WTC11 (cell line): ENCODE data around the gene SMCR8. TPM values are rescaled to one million over a fixed set of nuclear protein-coding genes. Genes with fewer than 3 reads are reported as not detected.
A peak's percentile ranks its signal among the peaks of the same experiment; 100 is the strongest.

Experiments
- ATAC-seq: fragments of 200-7000 bp; cut with Tn5 transposase; 2 replicates; pipeline ENCODE4 v1.10.0; 2021; ENCODE audit warnings: mild to moderate bottlenecking, moderate library complexity
- CTCF ChIA-PET: fragments of 300-600 bp; sonication (Branson Sonifier 250); formaldehyde crosslinking; loops from one replicate; lab custom pipeline; 2021; ENCODE audit warnings: antibody characterized with exemption; lab: Charles Lee
- POLR2A ChIA-PET: fragments of 350-600 bp; sonication (Branson Sonifier 250); formaldehyde crosslinking; loops from one replicate; lab custom pipeline; 2021; ENCODE audit warnings: antibody characterized with exemption; lab: Charles Lee
- DNase-seq: peaks from one replicate; pipeline ENCODE4 v3.0.0; 2021; ENCODE audit warnings: low spot score
- H3K27ac Mint-ChIP-seq: 2 replicates; pipeline ENCODE4 v1.8.0; 2021; ENCODE audit warnings: mixed read lengths
- H3K27me3 Mint-ChIP-seq: 2 replicates; pipeline ENCODE4 v1.8.0; 2021; ENCODE audit warnings: low read depth, mild to moderate bottlenecking, moderate library complexity, mixed read lengths
- H3K36me3 Mint-ChIP-seq: 2 replicates; pipeline ENCODE4 v1.8.0; 2021; ENCODE audit warnings: mixed read lengths
- H3K4me1 Mint-ChIP-seq: 2 replicates; pipeline ENCODE4 v1.8.0; 2022; ENCODE audit warnings: mixed read lengths
- H3K4me3 Mint-ChIP-seq: 2 replicates; pipeline ENCODE4 v1.8.0; 2021; ENCODE audit warnings: mild to moderate bottlenecking, moderate library complexity, mixed read lengths
- H3K9me3 Mint-ChIP-seq: 2 replicates; pipeline ENCODE4 v1.8.0; 2021; ENCODE audit warnings: mixed read lengths
- ATF2 ChIP-seq: sonication (generic); formaldehyde crosslinking; IDR thresholded peaks from 2 replicates; pipeline ENCODE4 v1.8.1; 2022; ENCODE audit warnings: low read depth, missing genetic modification reagents, borderline replicate concordance
- ATF6 ChIP-seq: sonication (generic); formaldehyde crosslinking; IDR thresholded peaks from 2 replicates; pipeline ENCODE4 v1.8.1; 2023; ENCODE audit warnings: mild to moderate bottlenecking, missing genetic modification reagents
- CDX4 ChIP-seq: fragments of 250-450 bp; sonication (Bioruptor Pico); IDR thresholded peaks from 2 replicates; pipeline ENCODE4 v1.9.0; 2021; ENCODE audit warnings: moderate library complexity, mild to moderate bottlenecking, inconsistent platforms, borderline replicate concordance
- CREB1 ChIP-seq: sonication (generic); formaldehyde crosslinking; IDR thresholded peaks from 2 replicates; pipeline ENCODE4 v1.8.0; 2023; ENCODE audit warnings: mild to moderate bottlenecking, missing genetic modification reagents
- E2F5 ChIP-seq: sonication (generic); formaldehyde crosslinking; IDR thresholded peaks from 2 replicates; pipeline ENCODE4 v1.8.1; 2022; ENCODE audit warnings: mild to moderate bottlenecking, moderate library complexity, missing genetic modification reagents
- FOXK1 ChIP-seq: sonication (generic); formaldehyde crosslinking; IDR thresholded peaks from 2 replicates; pipeline ENCODE4 v1.8.0; 2022; ENCODE audit warnings: mild to moderate bottlenecking, moderate library complexity, missing genetic modification reagents
- FOXP1 ChIP-seq: sonication (generic); formaldehyde crosslinking; IDR thresholded peaks from 2 replicates; pipeline ENCODE4 v1.8.0; 2022; ENCODE audit warnings: missing genetic modification reagents, mild to moderate bottlenecking, moderate library complexity, borderline replicate concordance
- FOXP4 ChIP-seq: sonication (generic); formaldehyde crosslinking; IDR thresholded peaks from 2 replicates; pipeline ENCODE4 v1.8.0; 2022; ENCODE audit warnings: mild to moderate bottlenecking, missing genetic modification reagents
- JAZF1 ChIP-seq: fragments of 250-450 bp; sonication (Bioruptor Pico); IDR thresholded peaks from 2 replicates; pipeline ENCODE4 v1.9.0; 2021; ENCODE audit warnings: moderate library complexity, mild to moderate bottlenecking, inconsistent platforms
- NR3C1 ChIP-seq: sonication (generic); formaldehyde crosslinking; conservative IDR thresholded peaks from 2 replicates; pipeline ENCODE4 v1.8.1; 2023; ENCODE audit warnings: low read depth, mild to moderate bottlenecking, missing genetic modification reagents
- RELA ChIP-seq: sonication (generic); formaldehyde crosslinking; IDR thresholded peaks from 2 replicates; pipeline ENCODE4 v1.8.1; 2022; ENCODE audit warnings: missing genetic modification reagents, mild to moderate bottlenecking, borderline replicate concordance
- TP53 ChIP-seq: sonication (generic); formaldehyde crosslinking; IDR thresholded peaks from 2 replicates; pipeline ENCODE4 v1.8.1; 2023; ENCODE audit warnings: mild to moderate bottlenecking, missing genetic modification reagents
- ZBTB21 ChIP-seq: sonication (generic); formaldehyde crosslinking; IDR thresholded peaks from 2 replicates; pipeline ENCODE4 v1.8.1; 2023; ENCODE audit warnings: mild to moderate bottlenecking, missing genetic modification reagents, borderline replicate concordance
- ZBTB43 ChIP-seq: sonication (generic); formaldehyde crosslinking; IDR thresholded peaks from 2 replicates; pipeline ENCODE4 v1.8.1; 2023; ENCODE audit warnings: mild to moderate bottlenecking, missing genetic modification reagents
- ZMAT4 ChIP-seq: fragments of 250-450 bp; sonication (Bioruptor Pico); IDR thresholded peaks from 2 replicates; pipeline ENCODE4 v1.9.0; 2021; ENCODE audit warnings: mild to moderate bottlenecking
- ZNF416 ChIP-seq: fragments of 250-450 bp; sonication (Bioruptor Pico); IDR thresholded peaks from 2 replicates; pipeline ENCODE4 v1.9.0; 2021; ENCODE audit warnings: mild to moderate bottlenecking, inconsistent platforms
- ZNF671 ChIP-seq: fragments of 250-450 bp; sonication (Bioruptor Pico); IDR thresholded peaks from 2 replicates; pipeline ENCODE4 v1.8.0; 2021; ENCODE audit warnings: mild to moderate bottlenecking
- ZSCAN18 ChIP-seq: fragments of 250-450 bp; sonication (Bioruptor Pico); IDR thresholded peaks from 2 replicates; pipeline ENCODE4 v2.1.2; 2022; ENCODE audit warnings: mild to moderate bottlenecking, moderate library complexity
- total RNA-seq: library from RNA; stranded (reverse); gene quantifications from 3 replicates; pipeline ENCODE4 v1.2.3, GENCODE V29; 2021
- TF ChIP-seq, protein P1 (sequence below): sonication (generic); formaldehyde crosslinking; IDR thresholded peaks from 2 replicates; pipeline ENCODE4 v1.8.0; 2023; ENCODE audit warnings: missing genetic modification reagents, mild to moderate bottlenecking, borderline replicate concordance
- TF ChIP-seq, protein P2 (sequence below): sonication (generic); formaldehyde crosslinking; IDR thresholded peaks from 2 replicates; pipeline ENCODE4 v1.8.0; 2022; ENCODE audit warnings: mild to moderate bottlenecking, missing genetic modification reagents

Gene SMCR8
- total RNA-seq, 1 experiment from 2014 or later = 19.1 TPM

DNA sequence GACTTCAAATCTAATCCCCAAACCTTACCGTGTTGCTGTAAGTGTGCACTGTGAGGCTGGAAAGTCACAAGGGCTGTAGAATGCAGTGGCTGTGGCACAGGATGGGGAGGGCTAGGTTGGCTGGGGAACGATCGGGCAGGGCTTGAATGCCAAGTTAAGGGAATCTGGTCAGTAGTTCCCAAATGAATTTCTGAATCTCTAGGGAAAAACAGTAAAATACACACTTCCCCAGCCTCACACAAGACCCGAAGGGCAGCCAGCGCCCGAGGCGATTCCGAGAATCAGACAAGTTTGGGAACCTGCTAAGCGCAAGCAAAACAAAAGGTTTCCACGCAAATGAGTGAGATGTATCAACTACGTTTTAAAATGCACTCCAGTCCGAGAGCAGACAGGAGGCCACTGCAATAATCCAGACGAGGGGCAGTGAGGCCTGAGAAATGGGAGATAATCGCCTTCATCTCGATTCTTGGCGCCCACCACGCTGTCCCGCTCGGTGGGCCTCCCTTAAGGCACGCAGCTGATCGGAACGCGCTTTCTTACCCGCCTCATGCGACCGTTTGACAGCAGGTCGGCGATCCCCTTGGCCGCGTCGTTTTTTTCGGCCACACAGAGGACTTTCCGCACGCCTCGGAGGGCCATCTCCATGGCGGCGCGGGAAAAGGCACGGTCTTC is 898 bp upstream of the SMCR8 start:
- POLR2A ChIA-PET = interaction anchor here (0.9 kb wide), 1 partner anchor 14 kb away, joined by 4 read pairs; no protein-coding TSS in a partner anchor
- CTCF ChIA-PET = interaction anchor here (0.7 to 1.2 kb wide), 2 partner anchors 10 to 49 kb away, joined by 4 to 5 read pairs; partner anchors contain the start of gene SHMT1
- peaks cover 38% of the 10 kb centered on the region for H3K36me3 Mint-ChIP-seq
- H3K27ac Mint-ChIP-seq = peak overlapping the region; percentile 100
- DNase-seq (no peak), ATAC-seq (no peak; the same call in 1 of the 2 replicates)
- peaks cover 46% of the 10 kb centered on the region for H3K4me1 Mint-ChIP-seq
- no peaks in the 10 kb centered on the region for H3K9me3 Mint-ChIP-seq
- peak overlapping the region; percentile 94 for H3K4me3 Mint-ChIP-seq
- H3K27me3 Mint-ChIP-seq = no peaks in the 10 kb centered on the region; the same call in 1 of the 2 replicates
- no peak for TF ChIP-seq ZSCAN18 (CRISPR knock-in tag)
- TF ChIP-seq, protein P1, sequence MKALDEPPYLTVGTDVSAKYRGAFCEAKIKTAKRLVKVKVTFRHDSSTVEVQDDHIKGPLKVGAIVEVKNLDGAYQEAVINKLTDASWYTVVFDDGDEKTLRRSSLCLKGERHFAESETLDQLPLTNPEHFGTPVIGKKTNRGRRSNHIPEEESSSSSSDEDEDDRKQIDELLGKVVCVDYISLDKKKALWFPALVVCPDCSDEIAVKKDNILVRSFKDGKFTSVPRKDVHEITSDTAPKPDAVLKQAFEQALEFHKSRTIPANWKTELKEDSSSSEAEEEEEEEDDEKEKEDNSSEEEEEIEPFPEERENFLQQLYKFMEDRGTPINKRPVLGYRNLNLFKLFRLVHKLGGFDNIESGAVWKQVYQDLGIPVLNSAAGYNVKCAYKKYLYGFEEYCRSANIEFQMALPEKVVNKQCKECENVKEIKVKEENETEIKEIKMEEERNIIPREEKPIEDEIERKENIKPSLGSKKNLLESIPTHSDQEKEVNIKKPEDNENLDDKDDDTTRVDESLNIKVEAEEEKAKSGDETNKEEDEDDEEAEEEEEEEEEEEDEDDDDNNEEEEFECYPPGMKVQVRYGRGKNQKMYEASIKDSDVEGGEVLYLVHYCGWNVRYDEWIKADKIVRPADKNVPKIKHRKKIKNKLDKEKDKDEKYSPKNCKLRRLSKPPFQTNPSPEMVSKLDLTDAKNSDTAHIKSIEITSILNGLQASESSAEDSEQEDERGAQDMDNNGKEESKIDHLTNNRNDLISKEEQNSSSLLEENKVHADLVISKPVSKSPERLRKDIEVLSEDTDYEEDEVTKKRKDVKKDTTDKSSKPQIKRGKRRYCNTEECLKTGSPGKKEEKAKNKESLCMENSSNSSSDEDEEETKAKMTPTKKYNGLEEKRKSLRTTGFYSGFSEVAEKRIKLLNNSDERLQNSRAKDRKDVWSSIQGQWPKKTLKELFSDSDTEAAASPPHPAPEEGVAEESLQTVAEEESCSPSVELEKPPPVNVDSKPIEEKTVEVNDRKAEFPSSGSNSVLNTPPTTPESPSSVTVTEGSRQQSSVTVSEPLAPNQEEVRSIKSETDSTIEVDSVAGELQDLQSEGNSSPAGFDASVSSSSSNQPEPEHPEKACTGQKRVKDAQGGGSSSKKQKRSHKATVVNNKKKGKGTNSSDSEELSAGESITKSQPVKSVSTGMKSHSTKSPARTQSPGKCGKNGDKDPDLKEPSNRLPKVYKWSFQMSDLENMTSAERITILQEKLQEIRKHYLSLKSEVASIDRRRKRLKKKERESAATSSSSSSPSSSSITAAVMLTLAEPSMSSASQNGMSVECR (CRISPR knock-in tag) = peak; percentile 74; the same call in 1 of the 2 replicates
- TF ChIP-seq FOXP1 (CRISPR knock-in tag) = no peak
- no peak for TF ChIP-seq NR3C1 (CRISPR knock-in tag)
- no peak for TF ChIP-seq CREB1 (CRISPR knock-in tag)
- TF ChIP-seq, protein P2, sequence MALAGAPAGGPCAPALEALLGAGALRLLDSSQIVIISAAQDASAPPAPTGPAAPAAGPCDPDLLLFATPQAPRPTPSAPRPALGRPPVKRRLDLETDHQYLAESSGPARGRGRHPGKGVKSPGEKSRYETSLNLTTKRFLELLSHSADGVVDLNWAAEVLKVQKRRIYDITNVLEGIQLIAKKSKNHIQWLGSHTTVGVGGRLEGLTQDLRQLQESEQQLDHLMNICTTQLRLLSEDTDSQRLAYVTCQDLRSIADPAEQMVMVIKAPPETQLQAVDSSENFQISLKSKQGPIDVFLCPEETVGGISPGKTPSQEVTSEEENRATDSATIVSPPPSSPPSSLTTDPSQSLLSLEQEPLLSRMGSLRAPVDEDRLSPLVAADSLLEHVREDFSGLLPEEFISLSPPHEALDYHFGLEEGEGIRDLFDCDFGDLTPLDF (CRISPR knock-in tag) = no peak
- TF ChIP-seq ZBTB21 (CRISPR knock-in tag) = no peak
- TF ChIP-seq JAZF1 (CRISPR knock-in tag) = no peak
- no peak for TF ChIP-seq FOXK1
- TF ChIP-seq CDX4 = no peak
- TF ChIP-seq ZNF671 = no peak
- TF ChIP-seq E2F5 (CRISPR knock-in tag) = no peak
- no peak for TF ChIP-seq ZNF416 (CRISPR knock-in tag)
- no peak; the same call in 1 of the 2 replicates for TF ChIP-seq FOXP4 (CRISPR knock-in tag)
- TF ChIP-seq ATF6 (CRISPR knock-in tag) = no peak
- no peak for TF ChIP-seq ZBTB43
- TF ChIP-seq ZMAT4 (CRISPR knock-in tag) = no peak
- 0 out of 2 replicates have a peak, but pooled peaks have one; percentile 38 for TF ChIP-seq RELA (CRISPR knock-in tag)
- no peak for TF ChIP-seq ATF2
- TF ChIP-seq TP53 (CRISPR knock-in tag) = no peak
